ENCODE data around the gene CHAT. TPM values are rescaled to one million over a fixed set of nuclear protein-coding genes. Genes with fewer than 3 reads are reported as not detected.

The CHAT gene
- total RNA-seq, 5 donors from 2014 or later (not counting 1 experiment from before 2014, with no cell fraction given) = not detected

GRCh38 chr10:49587981-49588380, 25.9 kb upstream of the CHAT start:
- WGBS (ENCODE audit: insufficient coverage) = 86% methylated on average over 1 of the region's 4 CpGs

DNA sequence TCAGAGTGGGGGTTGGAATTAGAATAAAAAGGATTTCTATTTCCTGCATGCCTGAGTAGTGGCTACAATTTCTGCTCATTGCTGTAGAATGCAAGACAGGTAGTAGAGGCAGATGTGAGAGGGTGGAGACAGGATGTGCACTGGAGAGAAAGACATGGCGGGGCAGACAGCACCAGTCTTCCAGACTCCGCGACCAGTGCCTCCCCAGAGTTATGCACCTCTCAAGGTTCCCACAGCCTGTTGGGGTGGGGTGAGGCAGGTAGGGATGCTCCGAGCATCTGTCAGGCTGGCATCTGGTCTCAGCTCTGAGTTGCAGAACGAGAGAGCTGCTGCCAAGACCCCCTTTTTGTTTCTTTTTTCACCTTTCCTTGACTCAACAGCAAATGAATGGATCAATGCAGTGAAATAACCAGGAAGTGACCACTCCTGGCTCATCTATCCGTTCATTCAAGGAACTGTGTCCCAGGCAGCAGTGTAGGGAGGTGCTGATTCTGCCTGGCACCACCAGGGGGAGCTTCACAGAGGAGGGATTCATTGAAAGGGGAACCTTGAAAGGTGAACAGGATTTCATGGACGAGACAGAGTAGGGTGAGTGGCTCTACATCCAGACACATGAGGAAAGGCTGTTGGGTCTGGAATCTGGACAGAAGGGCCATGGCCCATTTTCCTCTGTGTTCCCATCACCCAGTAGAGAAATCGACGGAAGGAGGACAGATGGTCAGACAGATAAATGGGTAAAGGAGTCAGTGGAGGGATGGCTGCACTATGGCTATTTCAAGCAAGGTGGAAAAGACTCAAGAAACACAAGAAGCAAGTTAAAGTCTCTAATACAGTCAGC, 20.9 kb upstream of the CHAT start:
- peaks cover 3 to 6% (median 5%) of the 10 kb centered on the region in 3 donors for H3K4me1 Mint-ChIP-seq
- Histone ChIP-seq H3K9me3 (no peaks in the 10 kb centered on the region), H3K27ac (ENCODE audit: low read length) (no peak overlapping the region), H3K4me3 (ENCODE audit: control insufficient read depth in 1 of 2, extremely low read depth in 1 of 2, low read length in 1 of 2) (no peak overlapping the region), H3K4me1 (ENCODE audit: control insufficient read depth in 1 of 2, extremely low read depth in 1 of 2, insufficient read depth in 2 of 2, low read length in 2 of 2) (no peaks in the 10 kb centered on the region), H3K27me3 (replicated peaks in 1 of 2; ENCODE audit: control insufficient read depth in 2 of 2, extremely low read depth in 1 of 2, insufficient read depth in 2 of 2, low read length in 1 of 2) (peaks cover 0 to 3% of the 10 kb centered on the region in 2 experiments), H3K36me3 (ENCODE audit: control insufficient read depth in 2 of 2, extremely low read depth in 1 of 2, insufficient read depth in 1 of 2, low read length in 1 of 2) (no peaks in the 10 kb centered on the region)
- no peak overlapping the region for H3K27ac Mint-ChIP-seq
- peaks cover 2 to 5% (median 3%) of the 10 kb centered on the region in 3 donors for H3K9me3 Mint-ChIP-seq
- H3K36me3 Mint-ChIP-seq = no peaks in the 10 kb centered on the region
- CTCF ChIA-PET = interaction anchor here in 1 of 2 donors (0.6 to 1.4 kb wide), 2 partner anchors 9 to 682 kb away, joined by 3 to 6 read pairs; no protein-coding TSS in a partner anchor
- 61% methylated on average over 3 of the region's 9 CpGs for WGBS (ENCODE audit: insufficient coverage)
- DNase-seq (peak in 30 of 35 experiments; percentile 12 to 59 (median 34)), ATAC-seq (replicated peaks in 1 of 4) (peak; percentile 49 to 63 (median 56))
- POLR2A ChIA-PET = no interaction called here
- H3K27me3 Mint-ChIP-seq = peaks cover 27 to 28% of the 10 kb centered on the region in 2 donors
- no peak overlapping the region for H3K4me3 Mint-ChIP-seq

More at GRCh38 chr10:49587981-49588380, 25.9 kb upstream of the CHAT start:
- POLR2A ChIA-PET = no interaction called here
- Mint-ChIP-seq H3K4me3 (no peak overlapping the region), H3K9me3 (peaks cover 2 to 5% (median 3%) of the 10 kb centered on the region in 3 donors), H3K36me3 (no peaks in the 10 kb centered on the region), H3K27me3 (peaks cover 29 to 32% of the 10 kb centered on the region in 2 donors), H3K4me1 (peaks cover 0 to 1% (median under 1%) of the 10 kb centered on the region in 3 donors), H3K27ac (no peak overlapping the region)
- CTCF ChIA-PET = no interaction called here
- peaks cover 4 to 5% of the 10 kb centered on the region in 2 experiments for H3K27me3 ChIP-seq (replicated peaks in 1 of 2; ENCODE audit: control insufficient read depth in 2 of 2, extremely low read depth in 1 of 2, insufficient read depth in 2 of 2, low read length in 1 of 2)
- no peaks in the 10 kb centered on the region for H3K9me3 ChIP-seq
- ATAC-seq (replicated peaks in 1 of 4) (no peak), DNase-seq (no peak)
- no peak overlapping the region for H3K4me3 ChIP-seq (ENCODE audit: control insufficient read depth in 1 of 2, extremely low read depth in 1 of 2, low read length in 1 of 2)
- no peaks in the 10 kb centered on the region for H3K4me1 ChIP-seq (ENCODE audit: control insufficient read depth in 1 of 2, extremely low read depth in 1 of 2, insufficient read depth in 2 of 2, low read length in 2 of 2)
- H3K36me3 ChIP-seq (ENCODE audit: control insufficient read depth in 2 of 2, extremely low read depth in 1 of 2, insufficient read depth in 1 of 2, low read length in 1 of 2) = no peaks in the 10 kb centered on the region
- no peak overlapping the region for H3K27ac ChIP-seq (ENCODE audit: low read length)

- DNase-seq (no peak), ATAC-seq (replicated peaks in 1 of 4) (no peak)
- Histone ChIP-seq H3K27ac (ENCODE audit: low read length) (no peak overlapping the region), H3K4me3 (ENCODE audit: control insufficient read depth in 1 of 2, extremely low read depth in 1 of 2, low read length in 1 of 2) (no peak overlapping the region), H3K27me3 (replicated peaks in 1 of 2; ENCODE audit: control insufficient read depth in 2 of 2, extremely low read depth in 1 of 2, insufficient read depth in 2 of 2, low read length in 1 of 2) (peaks cover 0 to 7% of the 10 kb centered on the region in 2 experiments), H3K4me1 (ENCODE audit: control insufficient read depth in 1 of 2, extremely low read depth in 1 of 2, insufficient read depth in 2 of 2, low read length in 2 of 2) (no peaks in the 10 kb centered on the region), H3K36me3 (ENCODE audit: control insufficient read depth in 2 of 2, extremely low read depth in 1 of 2, insufficient read depth in 1 of 2, low read length in 1 of 2) (no peaks in the 10 kb centered on the region), H3K9me3 (no peaks in the 10 kb centered on the region)
- Mint-ChIP-seq H3K9me3 (peaks cover 2 to 5% (median 3%) of the 10 kb centered on the region in 3 donors), H3K4me3 (no peak overlapping the region), H3K27ac (no peak overlapping the region), H3K36me3 (no peaks in the 10 kb centered on the region), H3K27me3 (peaks cover 27 to 28% of the 10 kb centered on the region in 2 donors), H3K4me1 (peaks cover 3 to 6% (median 5%) of the 10 kb centered on the region in 3 donors)
- ChIA-PET POLR2A (no interaction called here), CTCF (interaction anchor here in 1 of 2 donors (0.6 to 1.4 kb wide), 2 partner anchors 8 to 682 kb away, joined by 3 to 6 read pairs; no protein-coding TSS in a partner anchor)
- 89% methylated on average over 3 of the region's 6 CpGs for WGBS (ENCODE audit: insufficient coverage)
Observed at GRCh38 chr10:49593564-49593875, 20.3 kb upstream of the CHAT start.

DNA sequence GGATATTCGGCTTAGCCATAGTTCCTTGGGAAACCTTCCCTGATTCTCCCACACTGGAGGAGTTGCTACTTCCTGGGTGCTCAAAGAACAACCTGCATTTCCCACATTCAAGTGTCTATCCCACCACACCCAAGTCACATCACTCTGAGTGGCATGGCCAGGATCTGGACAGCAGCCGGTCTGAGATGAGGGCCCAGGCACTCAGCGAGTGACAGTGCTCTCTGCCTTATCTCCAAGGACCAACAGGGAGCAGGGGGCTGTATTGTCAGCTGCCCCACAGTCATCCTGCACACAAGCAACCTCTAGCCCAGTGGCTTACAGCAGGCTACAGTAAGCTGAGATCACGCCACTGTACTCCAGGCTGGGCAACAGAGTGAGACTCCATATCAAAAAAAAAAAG, 19.8 kb upstream of the CHAT start:
- Mint-ChIP-seq H3K4me1 (peaks cover 3 to 6% (median 5%) of the 10 kb centered on the region in 3 donors), H3K27ac (no peak overlapping the region), H3K4me3 (no peak overlapping the region), H3K27me3 (peaks cover 27 to 28% of the 10 kb centered on the region in 2 donors), H3K36me3 (no peaks in the 10 kb centered on the region), H3K9me3 (peaks cover 2 to 4% (median 3%) of the 10 kb centered on the region in 3 donors)
- H3K4me3 ChIP-seq (ENCODE audit: control insufficient read depth in 1 of 2, extremely low read depth in 1 of 2, low read length in 1 of 2) = no peak overlapping the region
- no peaks in the 10 kb centered on the region for H3K4me1 ChIP-seq (ENCODE audit: control insufficient read depth in 1 of 2, extremely low read depth in 1 of 2, insufficient read depth in 2 of 2, low read length in 2 of 2)
- CTCF ChIA-PET = interaction anchor here in 1 of 2 donors (1.4 kb wide), 1 partner anchor 681 kb away, joined by 3 read pairs; no protein-coding TSS in a partner anchor
- H3K9me3 ChIP-seq = no peaks in the 10 kb centered on the region
- POLR2A ChIA-PET = no interaction called here
- DNase-seq (no peak), ATAC-seq (replicated peaks in 1 of 4) (no peak)
- WGBS (ENCODE audit: insufficient coverage) = 73% methylated on average over 3 of the region's 4 CpGs
- H3K27ac ChIP-seq (ENCODE audit: low read length) = no peak overlapping the region
- peaks cover 0 to 8% of the 10 kb centered on the region in 2 experiments for H3K27me3 ChIP-seq (replicated peaks in 1 of 2; ENCODE audit: control insufficient read depth in 2 of 2, extremely low read depth in 1 of 2, insufficient read depth in 2 of 2, low read length in 1 of 2)
- no peaks in the 10 kb centered on the region for H3K36me3 ChIP-seq (ENCODE audit: control insufficient read depth in 2 of 2, extremely low read depth in 1 of 2, insufficient read depth in 1 of 2, low read length in 1 of 2)

GRCh38 chr10:49594594-49594993, 19.2 kb upstream of the CHAT start:
- ChIA-PET CTCF (interaction anchor here (0.6 to 1.4 kb wide), 5 partner anchors 10 to 678 kb away, joined by 3 to 9 read pairs (median 3); no protein-coding TSS in a partner anchor), POLR2A (no interaction called here)
- H3K4me3 Mint-ChIP-seq = no peak overlapping the region
- no peaks in the 10 kb centered on the region for H3K36me3 Mint-ChIP-seq
- no peaks in the 10 kb centered on the region for H3K9me3 ChIP-seq
- no peaks in the 10 kb centered on the region for H3K4me1 ChIP-seq (ENCODE audit: control insufficient read depth in 1 of 2, extremely low read depth in 1 of 2, insufficient read depth in 2 of 2, low read length in 2 of 2)
- ATAC-seq (replicated peaks in 1 of 4) (peak in 1 of 4 experiments; percentile 28), DNase-seq (peak in 3 of 35 experiments; percentile 11 to 44 (median 12))
- H3K36me3 ChIP-seq (ENCODE audit: control insufficient read depth in 2 of 2, extremely low read depth in 1 of 2, insufficient read depth in 1 of 2, low read length in 1 of 2) = no peaks in the 10 kb centered on the region
- no peak overlapping the region for H3K27ac ChIP-seq (ENCODE audit: low read length)
- peaks cover 28 to 31% of the 10 kb centered on the region in 2 donors for H3K27me3 Mint-ChIP-seq
- no peak overlapping the region for H3K27ac Mint-ChIP-seq
- H3K4me1 Mint-ChIP-seq = peaks cover 3 to 6% (median 5%) of the 10 kb centered on the region in 3 donors
- H3K27me3 ChIP-seq (replicated peaks in 1 of 2; ENCODE audit: control insufficient read depth in 2 of 2, extremely low read depth in 1 of 2, insufficient read depth in 2 of 2, low read length in 1 of 2) = peaks cover 0 to 8% of the 10 kb centered on the region in 2 experiments
- WGBS (ENCODE audit: insufficient coverage) = 5% methylated on average over 6 of the region's 6 CpGs
- no peak overlapping the region for H3K4me3 ChIP-seq (ENCODE audit: control insufficient read depth in 1 of 2, extremely low read depth in 1 of 2, low read length in 1 of 2)
- H3K9me3 Mint-ChIP-seq = no peaks in the 10 kb centered on the region

DNA sequence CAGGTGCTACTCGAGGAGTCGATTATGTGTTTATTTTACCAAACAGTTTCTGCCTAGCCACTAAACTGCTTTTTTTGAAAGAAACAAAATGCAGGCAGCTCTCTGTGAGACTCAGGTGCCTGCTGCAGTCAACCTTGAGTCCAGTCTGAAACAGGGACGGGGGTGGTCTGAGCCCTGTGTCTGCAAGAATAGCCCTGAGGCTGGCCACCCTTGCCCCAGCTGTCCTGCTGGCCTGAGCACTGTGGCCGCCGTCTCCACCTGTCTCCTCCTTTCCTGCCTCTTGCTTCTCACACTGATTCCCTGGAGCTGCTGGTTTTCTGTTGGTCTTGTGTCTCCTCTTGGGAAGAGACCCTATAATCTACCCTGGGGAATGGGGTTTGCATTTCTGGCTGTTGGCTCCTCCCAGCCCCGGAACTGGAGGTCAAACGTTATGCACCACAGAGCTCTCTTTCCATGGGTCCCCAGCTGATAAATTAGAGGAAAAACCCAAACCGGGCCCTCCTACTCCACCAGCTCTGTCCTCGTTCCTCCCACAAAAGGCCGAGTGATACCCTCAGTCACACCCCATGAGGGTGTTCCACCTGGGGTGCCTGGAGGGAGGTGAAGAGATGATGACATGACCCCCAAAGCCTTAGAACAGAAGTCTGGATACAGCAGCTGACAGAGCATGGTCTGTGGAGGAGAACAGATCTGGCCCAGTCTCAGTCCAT, 18.7 kb upstream of the CHAT start:
- no peak overlapping the region for H3K4me3 Mint-ChIP-seq
- WGBS (ENCODE audit: insufficient coverage) = 47% methylated on average over 3 of the region's 10 CpGs
- Histone ChIP-seq H3K4me3 (ENCODE audit: control insufficient read depth in 1 of 2, extremely low read depth in 1 of 2, low read length in 1 of 2) (no peak overlapping the region), H3K36me3 (ENCODE audit: control insufficient read depth in 2 of 2, extremely low read depth in 1 of 2, insufficient read depth in 1 of 2, low read length in 1 of 2) (no peaks in the 10 kb centered on the region), H3K27ac (ENCODE audit: low read length) (no peak overlapping the region), H3K4me1 (ENCODE audit: control insufficient read depth in 1 of 2, extremely low read depth in 1 of 2, insufficient read depth in 2 of 2, low read length in 2 of 2) (no peaks in the 10 kb centered on the region), H3K27me3 (replicated peaks in 1 of 2; ENCODE audit: control insufficient read depth in 2 of 2, extremely low read depth in 1 of 2, insufficient read depth in 2 of 2, low read length in 1 of 2) (peaks cover 0 to 8% of the 10 kb centered on the region in 2 experiments), H3K9me3 (no peaks in the 10 kb centered on the region)
- DNase-seq (peak in 1 of 35 experiments; percentile 21), ATAC-seq (replicated peaks in 1 of 4) (no peak)
- H3K9me3 Mint-ChIP-seq = no peaks in the 10 kb centered on the region
- ChIA-PET CTCF (interaction anchor here (0.6 to 1.4 kb wide), 5 partner anchors 9 to 678 kb away, joined by 3 to 9 read pairs (median 3); no protein-coding TSS in a partner anchor), POLR2A (interaction anchor here in 1 of 2 donors (0.5 kb wide), 1 partner anchor 477 kb away, joined by 7 read pairs; no protein-coding TSS in a partner anchor)
- peaks cover 28 to 32% of the 10 kb centered on the region in 2 donors for H3K27me3 Mint-ChIP-seq
- no peaks in the 10 kb centered on the region for H3K36me3 Mint-ChIP-seq
- H3K27ac Mint-ChIP-seq = no peak overlapping the region
- H3K4me1 Mint-ChIP-seq = peaks cover 3 to 6% (median 5%) of the 10 kb centered on the region in 3 donors

Data from T-cell (primary cell).